ENCODE results near the gene LCN12. TPM values are rescaled to one million over a fixed set of nuclear protein-coding genes. Genes with fewer than 3 reads are reported as not detected.

The LCN12 gene, protein sequence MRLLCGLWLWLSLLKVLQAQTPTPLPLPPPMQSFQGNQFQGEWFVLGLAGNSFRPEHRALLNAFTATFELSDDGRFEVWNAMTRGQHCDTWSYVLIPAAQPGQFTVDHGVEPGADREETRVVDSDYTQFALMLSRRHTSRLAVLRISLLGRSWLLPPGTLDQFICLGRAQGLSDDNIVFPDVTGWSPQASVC
- total RNA-seq (2014; rRNA removed; shearing (Covaris generic)) = 1.2 TPM in 1 of 2 replicates, not detected in the other

DNA sequence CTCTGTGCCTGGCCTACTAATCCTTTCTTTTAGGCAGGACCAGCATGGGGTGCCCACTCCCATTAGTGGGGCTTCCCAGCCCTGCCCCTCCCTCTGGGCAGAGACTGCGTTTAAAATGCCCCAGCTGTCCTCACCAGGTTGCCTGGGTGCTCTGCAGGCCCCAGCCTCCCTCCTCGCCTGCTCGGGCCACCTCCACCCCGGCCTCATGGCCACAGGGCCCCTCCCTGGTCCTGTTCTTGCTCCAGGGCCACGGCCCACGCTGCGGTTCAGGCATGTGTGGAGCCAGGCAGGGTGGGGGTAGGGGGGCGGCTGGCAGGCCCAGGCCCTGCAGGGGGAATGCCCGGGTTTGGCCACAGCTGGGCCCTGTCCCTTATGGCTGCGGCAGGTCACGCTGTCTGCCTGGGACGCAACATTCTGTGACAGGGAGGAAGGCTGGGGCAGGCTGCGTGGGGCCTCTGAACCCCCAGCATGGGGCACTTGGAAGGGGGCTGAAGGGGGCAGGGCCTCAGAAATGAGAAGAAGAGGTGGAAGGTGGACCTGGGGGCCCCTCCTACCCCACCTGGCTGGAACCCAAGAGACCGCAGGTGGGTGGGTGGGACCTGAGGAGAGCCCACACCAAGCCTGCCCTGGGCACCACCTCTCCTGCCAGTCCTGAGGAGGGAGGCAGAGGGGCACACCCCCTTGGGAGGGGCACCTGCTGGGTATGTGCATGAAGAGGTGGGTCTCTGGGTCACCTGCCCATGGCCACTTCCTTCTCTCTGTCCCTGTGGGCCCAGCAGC, at the start of gene LCN12:
Gene LCN12 (plus strand): TSS at position 733 of the 780 bp plus-strand sequence. CDS start 55 bp downstream, outside the sequence.
- no peak for DNase-seq (ENCODE audit: low read depth)

DNA sequence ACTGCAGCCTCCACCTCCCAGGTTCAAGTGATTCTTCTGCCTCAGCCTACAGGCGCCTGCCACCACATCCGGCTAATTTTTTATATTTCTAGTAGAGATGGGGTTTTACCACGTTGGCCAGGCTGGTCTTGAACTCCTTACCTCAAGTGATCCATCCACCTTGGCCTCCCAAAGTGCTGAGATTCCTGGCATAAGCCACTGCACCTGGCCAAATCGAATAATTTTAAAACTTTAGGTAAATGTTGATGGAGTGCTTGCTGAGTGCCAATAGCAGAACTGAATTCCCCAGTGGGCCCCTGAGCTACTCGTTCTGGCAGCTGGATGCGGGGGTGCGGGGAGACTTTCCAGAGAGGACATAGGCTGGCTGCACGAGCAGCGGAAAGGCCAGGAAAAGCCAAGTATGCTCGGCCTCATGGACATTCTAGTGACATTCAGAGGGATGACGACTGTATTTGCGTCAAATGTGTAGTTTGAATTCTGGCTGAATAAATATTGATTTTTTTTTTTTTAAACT, 49.0 kb upstream of the LCN12 start:
- no peak for DNase-seq (ENCODE audit: low read depth)

DNA sequence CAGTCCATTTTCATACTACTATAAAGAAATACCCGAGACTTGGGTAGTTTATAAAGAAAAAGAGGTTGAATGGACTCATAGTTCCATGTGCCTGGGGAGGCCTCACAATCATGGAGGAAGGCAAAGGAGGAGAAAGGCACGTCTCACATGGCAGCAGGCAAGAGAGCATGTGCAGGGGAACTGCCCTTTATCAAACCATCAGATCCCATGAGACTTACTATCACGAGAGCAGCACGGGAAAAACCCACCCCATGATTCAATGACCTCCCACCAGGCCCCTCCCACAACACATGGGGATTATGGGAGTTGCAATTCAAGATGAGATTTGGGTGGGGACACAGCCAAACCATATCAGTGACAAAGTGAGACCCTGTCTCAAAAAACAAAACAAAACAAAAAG, 45.8 kb upstream of the LCN12 start:
- DNase-seq (ENCODE audit: low read depth) = no peak

DNA sequence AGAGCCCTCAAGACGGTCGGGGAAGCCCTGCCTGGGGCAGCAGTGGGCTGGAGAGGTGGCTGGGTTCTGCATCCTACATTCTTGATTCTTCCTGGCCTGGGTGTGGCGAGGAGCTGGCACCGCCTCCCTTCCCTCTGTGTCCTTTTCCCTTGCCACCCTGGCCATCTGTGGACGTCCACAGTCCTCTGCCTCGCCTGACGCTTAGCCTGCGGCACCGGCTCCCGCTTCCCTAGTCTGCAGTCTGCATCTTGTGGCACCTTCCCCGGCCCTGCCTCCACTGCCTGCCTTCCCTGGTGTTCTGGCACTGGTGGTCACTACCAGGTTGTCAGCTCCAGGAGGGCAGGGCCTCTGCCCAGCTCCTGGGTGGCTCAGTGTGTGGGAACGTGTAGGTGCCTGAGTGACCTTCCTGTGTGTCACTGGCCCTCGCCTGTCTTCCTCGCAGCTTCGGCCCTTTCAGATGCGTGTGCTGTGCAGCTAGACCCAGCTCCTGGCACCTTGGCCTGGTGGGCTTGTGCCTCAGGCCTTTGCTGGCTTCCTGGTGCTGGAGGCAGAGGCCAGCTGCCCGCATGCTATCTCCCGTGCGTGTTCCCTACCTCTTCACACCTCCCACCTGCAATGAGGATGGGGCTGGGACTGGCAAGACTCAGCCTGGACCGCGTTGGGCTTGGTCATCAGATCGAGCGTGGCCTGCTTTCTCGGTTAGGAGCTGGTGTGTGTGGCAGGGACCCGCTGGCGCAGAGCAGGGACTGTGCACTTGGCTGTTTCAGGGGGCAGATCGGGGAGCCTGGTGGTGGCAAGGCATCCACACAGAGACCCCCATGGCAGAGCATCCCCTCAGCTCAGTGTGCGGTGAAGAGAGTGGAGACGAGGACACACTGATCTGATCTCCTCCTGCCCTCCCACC, 44.8 kb upstream of the LCN12 start:
- no peak for DNase-seq (ENCODE audit: low read depth)

DNA sequence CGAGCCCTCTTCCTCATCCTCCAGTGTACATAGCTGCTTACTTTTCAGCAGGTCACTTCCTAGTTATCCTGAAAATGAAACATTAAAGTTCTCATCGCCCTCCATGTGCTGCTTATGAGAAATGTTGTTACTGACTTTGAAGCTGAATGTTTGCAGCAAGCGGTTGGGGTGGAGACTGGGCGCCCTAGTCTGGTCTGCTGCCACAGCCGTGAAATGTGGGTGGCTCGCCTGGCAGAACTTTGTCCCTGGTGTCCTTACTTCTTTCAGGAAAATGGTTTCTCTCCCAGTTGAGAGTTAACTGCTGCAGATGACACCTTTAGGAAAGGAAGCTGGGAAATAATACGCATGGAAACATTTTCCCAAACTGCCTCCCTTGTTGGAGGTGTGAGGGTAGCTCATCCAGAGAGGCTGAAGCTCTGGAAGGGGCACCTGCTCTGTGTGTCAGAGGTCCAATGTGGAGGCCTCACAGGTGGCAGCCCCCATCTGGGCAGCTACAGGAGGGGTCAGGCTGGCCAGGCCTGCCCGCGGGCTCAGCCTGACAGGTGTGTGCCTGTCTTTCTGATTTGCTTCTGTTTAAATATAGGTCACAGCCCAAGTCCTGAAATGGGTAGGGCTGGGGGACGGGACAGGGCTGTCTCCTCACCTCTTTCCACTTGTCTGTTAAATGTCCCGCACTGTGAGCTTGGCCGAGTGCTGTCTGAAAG, 41.7 kb upstream of the LCN12 start:
- DNase-seq (ENCODE audit: low read depth) = no peak

DNA sequence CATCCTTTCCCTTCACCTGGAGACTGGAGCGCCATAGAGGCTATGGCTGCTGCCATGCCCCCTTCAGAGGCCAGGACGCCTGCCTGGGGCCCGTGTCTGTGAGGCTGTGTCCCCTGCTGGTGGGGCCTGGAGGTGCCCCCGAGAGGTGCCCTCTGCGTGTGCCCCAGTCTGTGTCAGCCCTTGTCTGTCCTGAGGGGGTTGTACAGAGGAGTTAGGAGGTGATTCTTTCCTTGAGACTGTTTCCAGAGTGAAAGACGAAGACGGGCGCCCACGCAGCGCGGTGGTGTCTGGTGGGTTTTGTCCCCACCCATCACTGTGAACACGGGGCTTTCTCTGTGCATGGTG, 41.2 kb upstream of the LCN12 start:
- DNase-seq (ENCODE audit: low read depth) = no peak

DNA sequence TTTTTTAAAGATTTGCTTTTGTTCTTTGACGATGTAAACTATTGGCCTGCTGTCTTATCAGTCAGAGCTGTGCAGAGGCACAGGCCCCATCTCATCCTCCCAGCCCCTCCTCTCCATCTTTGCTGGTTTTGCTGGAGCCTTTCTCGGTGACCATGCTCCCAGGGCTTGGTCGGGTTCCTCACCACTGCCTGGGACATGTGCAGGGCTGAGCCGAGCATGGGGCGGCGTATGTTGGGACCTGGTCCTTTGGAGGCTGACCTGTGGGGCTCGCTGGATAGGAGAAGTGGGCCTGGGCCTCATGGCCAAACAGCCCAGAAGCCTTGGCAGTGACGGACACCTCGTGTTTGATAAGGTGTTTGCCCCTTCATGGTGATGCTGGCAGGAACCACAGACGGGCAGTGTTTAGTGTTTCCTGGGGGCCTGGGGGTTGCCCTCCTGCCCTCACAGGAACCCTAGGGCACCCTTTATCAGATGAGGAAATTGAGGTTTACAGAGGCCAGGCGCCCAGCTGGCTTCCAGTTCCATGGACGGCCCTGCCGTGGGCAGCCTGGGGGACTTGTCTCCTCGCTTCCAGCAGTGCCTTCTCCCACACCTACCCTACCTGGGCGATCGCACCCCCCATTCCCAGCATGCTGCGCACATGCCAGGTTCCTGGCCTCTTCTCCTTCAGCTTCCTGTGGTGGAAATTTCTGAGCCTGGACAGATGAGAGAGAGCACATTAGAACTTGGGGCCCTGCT, 38.2 kb upstream of the LCN12 start:
- no peak for DNase-seq (ENCODE audit: low read depth)

DNA sequence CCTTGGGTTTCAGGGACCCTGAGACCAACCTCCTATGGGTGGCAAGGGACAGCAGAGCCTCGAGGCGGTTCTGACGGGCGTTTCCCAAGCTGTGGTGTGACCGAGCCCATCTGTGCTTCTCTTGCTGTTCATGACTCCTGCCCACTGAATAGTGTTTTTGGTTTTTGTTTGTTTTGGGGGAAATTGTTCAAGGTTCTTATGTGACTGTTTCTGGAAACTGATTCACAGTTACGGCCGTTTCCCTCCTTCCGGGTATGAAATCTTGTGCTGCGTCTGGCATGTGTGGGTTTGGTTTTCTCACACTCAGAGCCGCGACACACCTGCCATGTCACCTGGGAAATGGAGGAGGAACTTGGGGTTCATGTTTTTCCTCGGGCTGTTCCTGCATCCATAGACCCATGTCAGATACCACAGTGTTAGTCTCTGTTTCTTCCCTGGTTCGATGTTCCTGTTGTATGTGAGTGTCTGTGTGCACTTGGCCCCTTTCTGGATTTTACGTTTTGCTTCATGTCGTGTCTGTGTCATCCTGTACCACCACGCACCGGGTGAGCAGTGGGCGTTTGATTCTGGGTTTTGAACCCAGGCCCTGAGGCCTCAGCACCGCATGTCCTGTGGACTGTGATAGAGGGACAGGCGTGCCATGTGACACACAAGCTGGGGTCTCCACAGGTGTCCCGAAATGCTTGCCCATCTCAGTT, 36.3 kb upstream of the LCN12 start:
- DNase-seq (ENCODE audit: low read depth) = no peak

DNA sequence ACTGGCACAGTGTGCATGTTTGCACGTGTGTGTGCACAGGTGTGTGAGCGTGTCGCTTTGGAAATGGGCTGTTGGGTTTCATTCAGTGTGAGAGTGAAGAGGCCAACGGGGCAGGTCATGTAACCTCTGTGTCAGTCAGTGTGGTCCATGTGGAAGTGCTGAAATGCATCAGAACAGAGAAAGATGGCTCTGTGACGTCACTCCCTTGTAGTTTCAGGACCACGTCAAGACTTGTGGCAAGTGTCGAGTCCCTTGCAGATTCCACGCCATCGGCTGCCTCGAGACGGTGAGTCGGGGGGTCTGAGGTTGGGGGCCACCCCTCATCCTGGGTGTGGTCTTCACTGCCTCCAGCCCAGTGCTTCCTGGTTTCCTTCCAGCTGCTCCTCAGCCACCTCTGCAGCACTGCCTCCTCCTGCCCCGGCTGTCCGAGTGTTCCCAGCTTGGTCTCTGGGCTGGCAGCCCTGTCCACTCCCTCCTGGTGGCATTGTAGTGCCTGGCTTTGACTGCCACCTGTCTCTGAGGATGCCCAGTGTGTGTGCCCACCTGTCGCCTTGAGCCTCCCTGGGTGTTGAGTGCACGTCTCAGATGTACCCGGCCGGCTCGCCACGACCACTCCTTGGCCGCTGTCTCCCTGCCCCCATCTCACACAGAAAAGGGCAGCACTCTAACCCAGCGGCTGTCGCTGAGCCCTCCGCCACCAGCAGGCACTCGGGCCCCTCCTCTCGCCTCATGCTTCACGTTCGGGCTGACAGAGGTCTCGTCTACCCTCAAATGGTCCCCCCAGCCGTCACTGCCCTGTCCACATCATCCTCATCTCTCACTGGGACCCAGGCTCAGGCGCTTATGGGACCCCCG, 35.5 kb upstream of the LCN12 start:
- no peak for DNase-seq (ENCODE audit: low read depth)

DNA sequence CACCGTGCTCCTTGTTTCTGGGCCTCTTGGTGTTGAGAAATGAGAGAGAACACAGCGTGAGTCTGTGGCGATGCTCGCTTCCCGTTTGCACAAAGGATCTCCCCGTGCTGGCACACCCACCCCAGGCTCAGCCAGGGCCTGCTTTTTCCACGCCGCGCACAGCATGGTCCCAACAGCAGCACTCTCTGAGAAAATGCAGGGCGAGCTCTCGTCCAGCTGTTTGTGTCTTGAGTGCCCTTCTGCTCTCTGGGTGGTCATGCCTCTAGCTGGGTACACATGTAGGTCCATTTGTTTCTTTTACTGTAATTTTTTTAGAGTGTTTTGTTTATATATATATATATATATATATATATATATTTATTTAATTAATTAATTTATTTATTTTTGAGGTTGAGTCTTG, 34.2 kb upstream of the LCN12 start:
- no peak for DNase-seq (ENCODE audit: low read depth)

DNA sequence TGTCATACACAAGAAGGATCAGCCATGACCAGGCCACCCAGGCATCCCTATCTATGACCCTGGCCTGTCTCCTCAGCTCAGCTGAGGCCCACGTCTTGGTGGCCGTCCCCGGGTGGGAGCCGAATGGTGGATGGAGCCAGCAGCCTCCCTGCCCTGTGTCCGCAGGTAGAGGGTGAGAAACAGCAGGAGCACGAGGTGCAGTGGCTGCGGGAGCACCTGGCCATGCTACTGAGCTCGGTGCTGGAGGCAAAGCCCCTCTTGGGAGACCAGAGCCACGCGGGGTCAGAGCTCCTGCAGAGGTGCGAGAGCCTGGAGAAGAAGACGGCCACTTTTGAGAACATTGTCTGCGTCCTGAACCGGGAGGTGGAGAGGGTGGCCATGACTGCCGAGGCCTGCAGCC, 32.0 kb upstream of the LCN12 start:
- no peak for DNase-seq (ENCODE audit: low read depth)

DNA sequence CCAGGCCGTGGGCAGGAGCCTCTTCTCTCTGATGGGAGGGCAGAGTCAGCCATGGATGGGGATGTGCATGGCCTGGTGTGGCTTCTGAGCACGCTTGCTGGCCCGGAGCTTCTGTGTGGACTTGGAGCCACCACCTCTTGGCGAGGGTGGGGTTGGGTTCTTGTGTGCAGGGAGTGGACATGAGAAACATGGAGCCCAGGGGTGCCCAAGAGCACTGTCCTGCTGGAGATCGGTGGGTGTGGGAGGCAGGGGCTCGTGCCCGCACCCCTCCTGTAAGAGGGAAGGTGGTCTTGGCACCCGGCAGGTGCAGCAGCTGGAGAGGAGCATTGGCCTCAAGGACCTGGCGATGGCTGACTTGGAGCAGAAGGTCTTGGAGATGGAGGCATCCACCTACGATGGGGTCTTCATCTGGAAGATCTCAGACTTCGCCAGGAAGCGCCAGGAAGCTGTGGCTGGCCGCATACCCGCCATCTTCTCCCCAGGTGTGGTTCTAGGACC, 31.3 kb upstream of the LCN12 start:
- no peak for DNase-seq (ENCODE audit: low read depth)

DNA sequence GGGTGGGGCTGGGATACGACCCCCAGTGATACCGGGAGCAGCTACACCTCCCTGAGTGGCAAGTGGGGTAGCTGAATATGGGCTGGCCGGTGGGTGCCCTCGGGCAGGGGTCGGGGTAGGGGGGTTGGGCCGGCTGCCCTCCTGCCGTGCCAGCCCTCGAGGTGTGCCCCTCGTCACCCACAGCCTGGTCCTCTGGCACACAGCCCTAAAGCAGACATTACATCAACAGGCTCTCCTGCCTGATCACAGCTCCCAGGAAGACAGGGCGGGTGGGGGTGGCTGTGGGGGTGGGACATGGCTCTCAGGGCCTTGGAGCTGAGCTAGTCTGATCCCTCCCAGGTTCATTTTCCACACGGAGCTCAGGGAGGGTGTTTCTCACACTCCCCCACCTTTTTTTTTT, 30.8 kb upstream of the LCN12 start:
- no peak for DNase-seq (ENCODE audit: low read depth)

DNA sequence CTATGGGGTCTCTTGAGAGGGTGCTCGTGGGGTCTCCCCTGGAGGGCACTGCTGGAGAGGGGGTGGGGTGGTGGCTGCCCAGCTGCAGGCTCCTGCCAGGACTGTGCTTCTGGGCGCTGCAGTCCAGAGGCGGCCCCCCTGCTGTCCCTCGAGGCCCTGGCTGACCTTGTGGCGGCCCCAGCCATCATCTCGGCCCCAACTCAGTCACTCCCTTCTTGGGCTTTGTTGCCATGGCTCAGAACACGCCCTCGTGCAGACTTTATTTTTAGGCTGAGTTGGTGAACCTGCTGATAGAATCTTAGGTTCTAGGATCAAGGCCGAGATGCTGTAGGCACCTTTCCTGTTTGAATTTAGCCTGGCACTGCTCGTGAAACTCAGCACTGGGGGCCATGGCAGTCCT, 30.4 kb upstream of the LCN12 start:
- no peak for DNase-seq (ENCODE audit: low read depth)

DNA sequence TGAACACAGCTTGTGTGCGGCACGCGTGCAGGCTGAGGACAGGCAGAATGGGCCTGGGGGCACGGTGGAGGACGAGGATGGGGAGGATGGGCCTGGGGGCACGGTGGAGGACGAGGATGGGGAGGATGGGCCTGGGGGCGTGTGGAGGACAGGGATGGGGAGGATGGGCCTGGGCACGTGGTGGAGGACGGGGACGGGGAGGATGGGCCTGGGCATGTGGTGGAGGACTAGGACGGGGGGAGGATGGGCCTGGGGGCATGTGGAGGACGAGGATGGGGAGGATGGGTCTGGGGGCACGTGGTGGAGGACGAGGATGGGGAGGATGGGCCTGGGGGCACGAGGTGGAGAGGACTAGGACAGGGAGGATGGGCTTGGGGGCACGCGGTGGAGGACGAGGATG, 29.5 kb upstream of the LCN12 start:
- no peak for DNase-seq (ENCODE audit: low read depth)

DNA sequence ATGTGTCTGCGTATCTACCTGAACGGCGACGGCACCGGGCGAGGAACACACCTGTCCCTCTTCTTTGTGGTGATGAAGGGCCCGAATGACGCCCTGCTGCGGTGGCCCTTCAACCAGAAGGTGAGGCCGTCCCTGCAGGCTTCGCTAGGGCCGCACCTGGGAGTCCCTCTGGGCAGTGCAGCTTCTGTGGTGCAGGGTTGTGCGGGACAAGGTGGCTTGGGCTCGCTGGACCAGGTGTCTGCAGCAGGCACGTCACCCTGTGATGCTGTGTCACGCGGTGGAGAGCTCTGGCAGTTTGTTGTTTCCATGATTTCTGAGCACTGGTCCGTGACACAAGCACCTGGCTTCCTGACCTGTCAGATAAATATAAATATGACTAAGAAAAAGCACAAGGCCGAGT, 28.2 kb upstream of the LCN12 start:
- no peak for DNase-seq (ENCODE audit: low read depth)

DNA sequence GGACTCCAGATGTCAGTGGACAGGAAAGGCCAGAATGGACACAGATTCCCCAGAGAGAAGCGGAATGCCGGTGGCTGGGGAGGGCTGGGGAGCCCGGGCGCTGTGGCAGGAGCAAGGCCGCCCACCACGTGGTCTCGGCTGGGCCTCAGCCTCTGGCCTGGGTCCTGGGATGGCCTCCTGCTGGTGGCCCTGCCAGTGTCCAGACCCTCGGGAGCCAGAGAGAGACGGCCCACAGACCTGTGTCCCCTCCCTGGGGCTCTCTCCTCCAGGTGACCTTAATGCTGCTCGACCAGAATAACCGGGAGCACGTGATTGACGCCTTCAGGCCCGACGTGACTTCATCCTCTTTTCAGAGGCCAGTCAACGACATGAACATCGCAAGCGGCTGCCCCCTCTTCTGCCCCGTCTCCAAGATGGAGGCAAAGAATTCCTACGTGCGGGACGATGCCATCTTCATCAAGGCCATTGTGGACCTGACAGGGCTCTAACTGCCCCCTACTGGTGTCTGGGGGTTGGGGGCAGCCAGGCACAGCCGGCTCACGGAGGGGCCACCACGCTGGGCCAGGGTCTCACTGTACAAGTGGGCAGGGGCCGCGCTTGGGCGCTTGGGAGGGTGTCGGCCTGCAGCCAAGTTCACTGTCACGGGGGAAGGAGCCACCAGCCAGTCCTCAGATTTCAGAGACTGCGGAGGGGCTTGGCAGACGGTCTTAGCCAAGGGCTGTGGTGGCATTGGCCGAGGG, 26.5 kb upstream of the LCN12 start:
- no peak for DNase-seq (ENCODE audit: low read depth)

DNA sequence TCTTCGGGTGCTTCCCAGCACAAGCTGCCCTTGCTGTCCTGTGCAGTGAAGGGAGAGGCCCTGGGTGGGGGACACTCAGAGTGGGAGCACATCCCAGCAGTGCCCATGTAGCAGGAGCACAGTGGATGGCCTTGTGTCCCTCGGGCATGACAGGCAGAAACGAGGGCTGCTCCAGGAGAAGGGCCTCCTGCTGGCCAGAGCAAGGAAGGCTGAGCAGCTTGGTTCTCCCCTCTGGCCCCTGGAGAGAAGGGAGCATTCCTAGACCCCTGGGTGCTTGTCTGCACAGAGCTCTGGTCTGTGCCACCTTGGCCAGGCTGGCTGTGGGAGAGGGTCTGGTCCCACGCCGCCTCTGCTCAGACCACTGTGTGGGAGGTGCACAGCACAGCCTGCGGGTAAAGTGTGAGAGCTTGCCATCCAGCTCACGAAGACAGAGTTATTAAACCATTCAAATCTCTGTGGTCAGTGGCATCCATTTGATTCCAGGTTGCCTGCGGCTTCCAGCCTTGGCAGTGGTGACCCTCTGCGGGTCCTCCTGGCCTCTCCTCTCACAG, 25.8 kb upstream of the LCN12 start:
- DNase-seq (ENCODE audit: low read depth) = no peak

Measured in M059J (cell line).